Measurements from ENCODE around the gene RABGEF1.
"Not testable (repeated sequence)": the region's sequence is repeated elsewhere in the genome, so short reads cannot be mapped to it uniquely, and the experiment has no call there.

- not testable (repeated sequence) for TF ChIP-seq CTCF, EZH2phosphoT487 (IDR thresholded peaks at IDR 0.05)
These were observed 23.3 kb downstream of the RABGEF1 start for GRCh38 chr7:66763633-66764355.

All from neural progenitor cell (in vitro differentiated cells).